Uterus (tissue), 2 donors: ENCODE data around the gene INPP4A.
A peak's percentile ranks its signal among the peaks of the same experiment; 100 is the strongest.

Experiments used
- POLR2A ChIP-seq, 2 donors: fragments of 450-650 bp; IDR thresholded peaks; one replicate each; pipeline ENCODE4 v1.6.1; 2016; ENCODE audit warnings: antibody characterized with exemption in 2 of 2, mild to moderate bottlenecking in 1 of 2, moderate library complexity in 1 of 2
- TF ChIP-seq, protein P1 (sequence below), 4 experiments: fragments of 200-600 bp in 2 of 4; fragments of 450-650 bp in 2 of 4; sonication (generic) in 2 of 4; IDR thresholded peaks; one replicate each; pipeline ENCODE4 v1.5.1; 2016 to 2019; ENCODE audit warnings: antibody characterized with exemption in 4 of 4, mild to moderate bottlenecking in 2 of 4, moderate library complexity in 1 of 4

DNA sequence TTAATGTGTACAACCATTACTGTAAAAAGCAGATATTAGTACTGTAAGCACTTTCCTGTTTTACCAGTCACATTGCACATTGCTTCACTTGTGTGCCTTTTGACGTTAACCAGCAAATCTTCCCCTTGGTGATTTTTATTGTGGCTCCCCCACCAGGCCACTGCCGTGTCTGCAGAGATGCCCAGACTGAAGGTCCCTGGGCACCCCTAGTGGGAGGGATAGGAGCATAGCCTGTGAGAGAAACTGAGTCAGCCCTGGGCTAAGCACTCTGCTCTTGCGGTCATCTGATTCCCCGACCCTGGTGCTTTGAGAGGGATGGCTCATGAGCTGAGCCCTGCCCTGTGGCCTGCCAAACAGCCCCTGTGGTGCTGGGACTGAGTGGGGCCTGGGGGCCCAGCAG, 73.4 kb downstream of the INPP4A start:
- TF ChIP-seq, protein P1, sequence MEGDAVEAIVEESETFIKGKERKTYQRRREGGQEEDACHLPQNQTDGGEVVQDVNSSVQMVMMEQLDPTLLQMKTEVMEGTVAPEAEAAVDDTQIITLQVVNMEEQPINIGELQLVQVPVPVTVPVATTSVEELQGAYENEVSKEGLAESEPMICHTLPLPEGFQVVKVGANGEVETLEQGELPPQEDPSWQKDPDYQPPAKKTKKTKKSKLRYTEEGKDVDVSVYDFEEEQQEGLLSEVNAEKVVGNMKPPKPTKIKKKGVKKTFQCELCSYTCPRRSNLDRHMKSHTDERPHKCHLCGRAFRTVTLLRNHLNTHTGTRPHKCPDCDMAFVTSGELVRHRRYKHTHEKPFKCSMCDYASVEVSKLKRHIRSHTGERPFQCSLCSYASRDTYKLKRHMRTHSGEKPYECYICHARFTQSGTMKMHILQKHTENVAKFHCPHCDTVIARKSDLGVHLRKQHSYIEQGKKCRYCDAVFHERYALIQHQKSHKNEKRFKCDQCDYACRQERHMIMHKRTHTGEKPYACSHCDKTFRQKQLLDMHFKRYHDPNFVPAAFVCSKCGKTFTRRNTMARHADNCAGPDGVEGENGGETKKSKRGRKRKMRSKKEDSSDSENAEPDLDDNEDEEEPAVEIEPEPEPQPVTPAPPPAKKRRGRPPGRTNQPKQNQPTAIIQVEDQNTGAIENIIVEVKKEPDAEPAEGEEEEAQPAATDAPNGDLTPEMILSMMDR (IDR thresholded peaks at IDR 0.05), result peak in 1 of 4 experiments; percentile 14
- no peak for TF ChIP-seq POLR2A (IDR thresholded peaks at IDR 0.05)
